OCI-LY7 (cell line): Measurements from ENCODE around the gene NTSR1. TPM values are rescaled to one million over a fixed set of nuclear protein-coding genes. Genes with fewer than 3 reads are reported as not detected.

Experiments used
- BruUV-seq: library from RNA; stranded (reverse); fragments of 400-500 nt; replicated peaks from 2 replicates; lab custom pipeline; 2021; lab: Mats Ljungman, UMichigan
- CTCF ChIA-PET: fragments of 300-600 bp; sonication (Branson Sonifier 250); formaldehyde crosslinking; loops from one replicate; lab custom pipeline; 2022; ENCODE audit warnings: antibody characterized with exemption; ENCODE audit not compliant: unreplicated experiment; lab: Charles Lee
- POLR2A ChIA-PET: fragments of 300-600 bp; sonication (Branson Sonifier 250); formaldehyde crosslinking; loops from one replicate; lab custom pipeline; 2022; ENCODE audit warnings: antibody characterized with exemption; lab: Charles Lee
- DNase-seq: peaks from one replicate; pipeline ENCODE4 v3.0.0-alpha.2; 2015; ENCODE audit warnings: low spot score
- H2AFZ ChIP-seq: fragments of 200-600 bp; sonication (generic), shearing (Covaris generic); 2 replicates; pipeline ENCODE4 v1.6.1; 2014; ENCODE audit warnings: mild to moderate bottlenecking, antibody characterized with exemption, low read length, moderate library complexity
- H3K27ac ChIP-seq: fragments of 200-600 bp; sonication (generic); 2 replicates; pipeline ENCODE4 v1.5.1; 2014; ENCODE audit warnings: mixed run types, low read depth, mild to moderate bottlenecking, moderate library complexity, low read length, inconsistent platforms; ENCODE audit not compliant: poor library complexity, severe bottlenecking
- H3K36me3 ChIP-seq: fragments of 200-600 bp; sonication (generic); 2 replicates; pipeline ENCODE4 v1.6.1; 2014; ENCODE audit warnings: mild to moderate bottlenecking, antibody characterized with exemption, low read length, moderate library complexity, mixed read lengths; ENCODE audit not compliant: insufficient read depth
- H3K4me1 ChIP-seq: fragments of 200-600 bp; sonication (generic); 2 replicates; pipeline ENCODE4 v1.5.1; 2014; ENCODE audit warnings: mild to moderate bottlenecking, low read length; ENCODE audit not compliant: insufficient read depth, poor library complexity, severe bottlenecking
- H3K4me2 ChIP-seq: fragments of 200-600 bp; sonication (generic); 2 replicates; pipeline ENCODE4 v1.6.1; 2014; ENCODE audit warnings: mild to moderate bottlenecking, low read length
- H3K4me3 ChIP-seq: fragments of 200-600 bp; sonication (generic); 2 replicates; pipeline ENCODE4 v1.5.1; 2014; ENCODE audit warnings: mild to moderate bottlenecking, low read depth, low read length; ENCODE audit not compliant: poor library complexity, severe bottlenecking
- H3K79me2 ChIP-seq: fragments of 200-600 bp; sonication (generic); 2 replicates; pipeline ENCODE4 v1.6.1; 2016; ENCODE audit warnings: low read depth, mild to moderate bottlenecking, low read length, moderate library complexity, mixed read lengths; ENCODE audit not compliant: insufficient read depth
- H3K9me2 ChIP-seq: fragments of 200-600 bp; sonication (generic); 2 replicates; pipeline ENCODE4 v1.6.1; 2016; ENCODE audit warnings: mild to moderate bottlenecking, low read length, mixed read lengths; ENCODE audit not compliant: insufficient read depth
- H3K9me3 ChIP-seq: fragments of 200-600 bp; sonication (generic); 2 replicates; pipeline ENCODE4 v1.6.1; 2014; ENCODE audit warnings: mild to moderate bottlenecking, mixed run types, low read length, mixed read lengths
- H4K20me1 ChIP-seq: fragments of 200-600 bp; sonication (generic); 2 replicates; pipeline ENCODE4 v1.6.1; 2014; ENCODE audit warnings: mild to moderate bottlenecking, antibody characterized with exemption, low read length, moderate library complexity, mixed read lengths; ENCODE audit not compliant: insufficient read depth
- CTCF ChIP-seq: fragments of 200-600 bp; sonication (generic); conservative IDR thresholded peaks from 2 replicates; pipeline ENCODE4 v1.5.1; 2014; ENCODE audit warnings: mild to moderate bottlenecking, antibody characterized with exemption, low read length, moderate library complexity, mixed read lengths
- EZH2phosphoT487 ChIP-seq: fragments of 200-600 bp; sonication (generic); IDR thresholded peaks from 2 replicates; pipeline ENCODE4 v1.6.1; 2018; ENCODE audit warnings: low read depth, borderline replicate concordance, mild to moderate bottlenecking, mixed run types, antibody characterized with exemption, low read length, moderate library complexity, mixed read lengths
- intact Hi-C: fragments of 100-400 bp; cut with micrococcal nuclease; formaldehyde crosslinking; loops from one replicate; pipeline ENCODE4 v1.10.0; 2022; ENCODE audit not compliant: unreplicated experiment
- total RNA-seq, 2 experiments: library from RNA; depleted of rRNA in 1 of 2; stranded (reverse); fragments of >200 nt in 1 of 2; shearing (Covaris generic) in 1 of 2; gene quantifications; 2 replicates each; pipeline ENCODE4 v1.2.3, GENCODE V29; 2014 to 2022

Gene NTSR1
- total RNA-seq, 2 experiments from 2014 or later: not detected

DNA sequence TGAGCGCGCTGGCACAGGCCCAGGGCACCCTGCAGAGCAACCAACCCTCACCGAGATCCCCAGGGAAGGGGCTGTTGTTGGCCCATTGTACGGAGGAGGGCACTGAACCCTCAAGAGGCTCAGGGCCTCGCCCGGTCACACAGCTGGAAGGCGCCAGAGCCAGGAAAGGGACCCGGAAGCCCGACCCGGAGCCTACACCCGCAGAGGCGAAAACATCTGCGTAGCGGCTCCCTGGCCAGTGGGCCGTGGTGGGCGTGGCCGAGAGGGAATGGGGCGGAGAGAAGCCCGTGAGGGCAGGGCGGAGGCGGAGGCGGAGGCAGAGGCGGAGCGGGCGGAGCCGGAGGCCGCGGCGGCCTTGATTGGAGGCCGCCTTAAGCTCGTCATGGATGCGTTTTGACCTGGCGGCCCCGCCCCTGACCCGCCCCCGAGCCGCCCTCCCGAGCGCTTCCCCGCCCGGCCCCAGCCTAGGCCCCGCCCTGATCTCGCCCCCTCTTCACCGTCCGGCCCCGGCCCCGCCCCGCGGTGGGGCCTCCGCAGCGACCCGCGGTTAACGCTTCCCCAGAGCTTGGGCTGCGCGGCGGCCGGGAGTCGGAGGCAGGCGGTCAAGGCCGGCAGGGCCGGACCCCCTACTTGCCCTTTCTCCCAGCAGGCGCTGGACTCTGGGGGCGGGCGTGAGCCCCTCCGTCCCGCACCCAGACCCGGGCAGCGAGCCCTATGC is 85.5 kb downstream of the NTSR1 start:
- H2AFZ ChIP-seq: peak overlapping the region; percentile 75
- no TSS peak for BruUV-seq
- ChIA-PET CTCF (interaction anchor here (0.6 kb wide), 1 partner anchor 492 kb away, joined by 5 read pairs; no protein-coding TSS in a partner anchor), POLR2A (interaction anchor here (0.8 to 1.2 kb wide), 5 partner anchors 10 to 191 kb away, joined by 3 to 5 read pairs (median 3); partner anchors contain the start of gene SLCO4A1)
- peaks cover 17% of the 10 kb centered on the region; the same call in 1 of the 2 replicates for H3K36me3 ChIP-seq
- intact Hi-C loops: loop anchor here (5.0 kb wide), 2 partner anchors 142 to 387 kb away; partner anchors contain the start of gene CABLES2
- no peak for TF ChIP-seq CTCF
- no peaks in the 10 kb centered on the region for H3K9me2 ChIP-seq
- H3K4me1 ChIP-seq: peaks cover 47% of the 10 kb centered on the region
- H4K20me1 ChIP-seq: no peaks in the 10 kb centered on the region
- H3K4me3 ChIP-seq: peak overlapping the region; percentile 78
- peak; percentile 95 for DNase-seq
- peak overlapping the region; percentile 78 for H3K4me2 ChIP-seq
- H3K27ac ChIP-seq: peak overlapping the region; percentile 83
- no peaks in the 10 kb centered on the region for H3K9me3 ChIP-seq
- peaks cover 8% of the 10 kb centered on the region; the same call in 1 of the 2 replicates for H3K79me2 ChIP-seq

DNA sequence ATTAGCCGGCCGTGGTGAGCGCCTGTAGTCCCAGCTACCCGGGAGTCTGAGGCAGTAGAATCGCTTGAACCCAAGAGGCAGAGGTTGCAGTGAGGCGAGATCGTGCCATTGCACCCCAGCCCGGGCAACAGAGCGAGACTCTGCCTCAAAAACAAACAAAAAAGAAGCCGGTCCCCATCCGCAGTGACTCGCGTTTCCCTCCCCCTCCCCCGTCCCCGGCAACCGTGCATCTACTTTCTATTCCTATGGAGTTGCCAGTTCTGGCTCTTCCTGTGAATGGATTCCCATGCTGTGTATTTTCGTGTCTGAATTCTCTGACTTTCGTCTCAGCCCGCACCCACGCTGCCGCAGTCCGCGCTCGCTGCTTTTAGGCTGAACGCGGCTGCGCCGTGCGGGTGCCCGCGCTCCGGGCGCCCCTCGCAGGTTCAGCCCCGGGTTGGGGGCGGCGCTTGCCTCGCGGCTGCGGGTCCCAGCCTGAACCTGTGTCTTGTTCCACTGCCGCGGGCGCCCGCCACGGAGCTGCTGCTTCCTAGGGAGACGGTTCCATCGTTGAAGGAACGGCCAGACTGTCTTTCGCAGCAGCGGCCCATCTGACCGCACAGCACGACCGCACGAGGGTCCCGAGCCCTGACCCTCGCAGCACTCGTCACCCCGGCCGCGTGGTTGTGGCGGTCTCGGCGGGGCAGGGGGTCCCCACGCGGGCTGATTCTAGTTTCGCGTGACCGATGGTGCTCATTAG is 86.6 kb downstream of the NTSR1 start:
- H3K36me3 ChIP-seq: peaks cover 27% of the 10 kb centered on the region
- peak overlapping the region; percentile 35; the same call in 1 of the 2 replicates for H2AFZ ChIP-seq
- no TSS peak for BruUV-seq
- ChIA-PET CTCF (no interaction called here), POLR2A (interaction anchor here (0.6 to 1.2 kb wide), 3 partner anchors 44 to 192 kb away, joined by 3 to 5 read pairs (median 4); partner anchors contain the start of gene SLCO4A1)
- no peaks in the 10 kb centered on the region for H3K9me2 ChIP-seq
- H4K20me1 ChIP-seq: no peaks in the 10 kb centered on the region
- peak overlapping the region; percentile 77 for H3K4me2 ChIP-seq
- peaks cover 47% of the 10 kb centered on the region for H3K4me1 ChIP-seq
- peaks cover 8% of the 10 kb centered on the region; the same call in 1 of the 2 replicates for H3K79me2 ChIP-seq
- DNase-seq: peak; percentile 67
- H3K4me3 ChIP-seq: peak overlapping the region; percentile 78
- intact Hi-C loops: no loop called here
- H3K27ac ChIP-seq: peak overlapping the region; percentile 83
- no peak for TF ChIP-seq EZH2phosphoT487
- H3K9me3 ChIP-seq: no peaks in the 10 kb centered on the region

- Histone ChIP-seq H2AFZ (no peak overlapping the region), H3K4me3 (peak overlapping the region; percentile 78), H3K36me3 (peaks cover 42% of the 10 kb centered on the region), H3K79me2 (peaks cover 8% of the 10 kb centered on the region; the same call in 1 of the 2 replicates), H4K20me1 (no peaks in the 10 kb centered on the region), H3K4me1 (peaks cover 43% of the 10 kb centered on the region), H3K9me3 (no peaks in the 10 kb centered on the region), H3K27ac (peak overlapping the region; percentile 83), H3K9me2 (no peaks in the 10 kb centered on the region), H3K4me2 (peak overlapping the region; percentile 92)
- no peak for DNase-seq
- ChIA-PET CTCF (no interaction called here), POLR2A (interaction anchor here (1.0 kb wide), 1 partner anchor 11 kb away, joined by 3 read pairs; no protein-coding TSS in a partner anchor)
- TF ChIP-seq EZH2phosphoT487 (no peak), CTCF (no peak)
- BruUV-seq: no TSS peak
- intact Hi-C loops: no loop called here
Observed at GRCh38 chr20:62796699-62797491, 88.3 kb downstream of the NTSR1 start.
